CD14-positive monocyte (primary cell): ENCODE measurements around the gene ARPC4. TPM values are rescaled to one million over a fixed set of nuclear protein-coding genes. Genes with fewer than 3 reads are reported as not detected.

Source experiments
- DNase-seq, 3 donors: peaks; one replicate each; pipeline ENCODE4 v3.0.0-alpha.2; 2011 to 2022
- H2AFZ ChIP-seq: 2 replicates; pipeline ENCODE4 v1.6.0; 2012; ENCODE audit warnings: mild to moderate bottlenecking, low read depth, low read length, inconsistent platforms; ENCODE audit not compliant: insufficient read depth, poor library complexity, severe bottlenecking
- H3K27ac ChIP-seq, 2 donors: 1 replicate in 1 of 2; 2 replicates in 1 of 2; pipeline ENCODE4 v1.5.1; 2012 to 2013; ENCODE audit warnings: low read length in 2 of 2, control low read depth in 1 of 2, inconsistent platforms in 1 of 2, low read depth in 1 of 2, mild to moderate bottlenecking in 1 of 2
- H3K27me3 ChIP-seq, 2 donors: one replicate each; pipeline versions ENCODE4 v1.6.0 to v1.6.1; 2011 to 2013; ENCODE audit warnings: low read length in 2 of 2; ENCODE audit not compliant: control insufficient read depth in 2 of 2, insufficient read depth in 2 of 2
- H3K36me3 ChIP-seq, 2 donors: replicated peaks in 1 of 2; 1 replicate in 1 of 2; 2 replicates in 1 of 2; pipeline versions ENCODE4 v1.5.1 to v1.6.1; 2012 to 2013; ENCODE audit warnings: low read length in 2 of 2, control low read depth in 1 of 2, inconsistent platforms in 1 of 2, mild to moderate bottlenecking in 1 of 2; ENCODE audit not compliant: insufficient read depth in 2 of 2, control insufficient read depth in 1 of 2
- H3K4me1 ChIP-seq, 2 donors: 1 replicate in 1 of 2; 2 replicates in 1 of 2; pipeline versions ENCODE4 v1.5.1 to v1.6.1; 2012 to 2013; ENCODE audit warnings: low read length in 2 of 2, control low read depth in 1 of 2, inconsistent platforms in 1 of 2, mild to moderate bottlenecking in 1 of 2, moderate library complexity in 1 of 2; ENCODE audit not compliant: insufficient read depth in 2 of 2, control insufficient read depth in 1 of 2
- H3K4me2 ChIP-seq: replicated peaks from 2 replicates; pipeline ENCODE3; 2012; ENCODE audit warnings: low read length, moderate library complexity, mild to moderate bottlenecking; ENCODE audit not compliant: poor library complexity, severe bottlenecking; ENCODE audit errors: extremely low read depth
- H3K4me3 ChIP-seq, 3 experiments: fragments of 200-600 bp in 1 of 3; sonication (generic) in 1 of 3; replicated peaks in 1 of 3; 1 replicate in 2 of 3; 2 replicates in 1 of 3; pipeline ENCODE4 v1.5.1; 2011 to 2013; ENCODE audit warnings: low read length in 3 of 3, mild to moderate bottlenecking in 3 of 3, control low read depth in 2 of 3, low read depth in 2 of 3, inconsistent platforms in 1 of 3, moderate library complexity in 1 of 3
- H3K79me2 ChIP-seq: 2 replicates; pipeline ENCODE4 v1.6.0; 2012; ENCODE audit warnings: mild to moderate bottlenecking, control low read depth, inconsistent platforms, low read length, moderate library complexity; ENCODE audit not compliant: insufficient read depth
- H3K9ac ChIP-seq: 2 replicates; pipeline ENCODE4 v1.6.0; 2017; ENCODE audit warnings: low read length, mild to moderate bottlenecking; ENCODE audit not compliant: insufficient read depth, poor library complexity, severe bottlenecking
- H3K9me3 ChIP-seq, 2 donors: replicated peaks in 1 of 2; 1 replicate in 1 of 2; 2 replicates in 1 of 2; pipeline versions ENCODE4 v1.5.1 to v1.6.1; 2012 to 2013; ENCODE audit warnings: low read length in 2 of 2, control low read depth in 1 of 2; ENCODE audit not compliant: control insufficient read depth in 1 of 2, insufficient read depth in 1 of 2
- H4K20me1 ChIP-seq: 2 replicates; pipeline ENCODE4 v1.6.0; 2012; ENCODE audit warnings: mild to moderate bottlenecking, low read length, control low read depth, moderate library complexity; ENCODE audit not compliant: insufficient read depth
- H3K27ac Mint-ChIP-seq, 7 donors: one replicate each; pipeline ENCODE4 v1.8.0; 2020; ENCODE audit warnings: mild to moderate bottlenecking in 7 of 7, mixed read lengths in 7 of 7, moderate library complexity in 6 of 7, inconsistent platforms in 2 of 7
- H3K27me3 Mint-ChIP-seq, 3 donors: one replicate each; pipeline ENCODE4 v1.8.0; 2021 to 2022; ENCODE audit warnings: low read depth in 3 of 3, mild to moderate bottlenecking in 3 of 3, mixed read lengths in 3 of 3, moderate library complexity in 3 of 3, inconsistent platforms in 1 of 3
- H3K36me3 Mint-ChIP-seq, 2 donors: one replicate each; pipeline ENCODE4 v1.8.0; 2020; ENCODE audit warnings: mixed read lengths in 2 of 2, inconsistent platforms in 1 of 2, mild to moderate bottlenecking in 1 of 2
- H3K4me1 Mint-ChIP-seq: one replicate; pipeline ENCODE4 v1.8.0; 2020; ENCODE audit warnings: mild to moderate bottlenecking, mixed read lengths
- H3K4me3 Mint-ChIP-seq, 2 donors: one replicate each; pipeline ENCODE4 v1.8.0; 2020; ENCODE audit warnings: mild to moderate bottlenecking in 2 of 2, mixed read lengths in 2 of 2, moderate library complexity in 1 of 2
- H3K9me3 Mint-ChIP-seq, 7 donors: one replicate each; pipeline ENCODE4 v1.8.0; 2020 to 2022; ENCODE audit warnings: mixed read lengths in 7 of 7, mild to moderate bottlenecking in 6 of 7, moderate library complexity in 6 of 7, inconsistent platforms in 2 of 7
- WGBS: methylation state at CpG from one replicate; pipeline ENCODE4 v1.1.5; 2013; ENCODE audit warnings: missing lambda C conversion rate; ENCODE audit not compliant: insufficient coverage; 5-methylcytosine and 5-hydroxymethylcytosine counted together
- intact Hi-C, 2 donors: fragments of 100-400 bp; cut with micrococcal nuclease; formaldehyde crosslinking; loops; one replicate each; pipeline versions ENCODE4 v1.15.0 to v1.15.1; 2023
- polyA plus RNA-seq, 3 donors: library from polyadenylated mRNA; depleted of rRNA in 1 of 3; unstranded in 2 of 3; stranded (reverse) in 1 of 3; fragments of 300-500 nt in 2 of 3; fragments of >200 nt in 1 of 3; fragmentation: Illumina TruSeq in 2 of 3; gene quantifications; 1 replicate in 2 of 3; 2 replicates in 1 of 3; pipeline ENCODE4 v1.2.3, GENCODE V29; 2012 to 2021
- TF ChIP-seq, protein P1 (sequence below): fragments of 200-600 bp; IDR thresholded peaks from one replicate; pipeline ENCODE4 v1.8.0; 2022; ENCODE audit warnings: antibody characterized with exemption, mild to moderate bottlenecking

The ARPC4 gene
- polyA plus RNA-seq, 3 donors = 211 to 390 (median 389) TPM

DNA sequence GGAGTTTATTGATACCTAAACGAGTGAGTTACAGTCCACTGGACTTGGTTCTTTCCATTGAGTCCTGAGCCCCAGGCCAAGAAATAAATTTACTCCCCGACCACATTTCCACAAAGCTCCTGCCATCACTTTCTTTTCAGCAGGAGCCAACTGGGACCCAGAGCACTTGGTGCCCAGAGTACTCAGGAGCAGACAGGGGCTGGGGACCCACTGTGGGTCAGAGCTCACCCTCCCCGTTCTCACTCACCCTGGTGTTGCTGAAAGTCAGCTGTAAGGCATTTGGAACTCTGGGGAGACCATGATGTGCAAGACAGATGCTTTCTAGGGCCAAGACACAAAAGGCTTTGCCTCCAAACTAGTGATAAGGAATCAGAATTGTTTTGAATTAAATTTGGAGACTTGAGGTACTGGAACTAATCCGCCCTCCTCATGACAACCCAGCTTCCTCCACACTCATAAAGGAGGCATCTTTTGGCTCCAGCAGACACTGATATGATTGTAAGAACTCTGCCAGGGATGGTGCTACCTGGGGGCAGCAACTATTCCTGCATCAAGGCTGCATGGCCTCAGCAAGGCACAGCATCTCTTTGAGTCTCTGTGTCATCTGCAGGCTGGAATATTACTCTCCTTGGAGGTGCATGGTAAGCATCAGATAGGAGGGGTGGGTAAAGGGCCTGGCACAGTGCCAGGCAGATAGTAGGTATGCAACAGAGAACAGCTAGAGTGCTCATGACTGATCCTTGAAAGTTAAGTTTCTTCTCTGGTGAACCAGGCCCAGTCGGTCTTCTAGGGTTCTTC lies 15.8 kb upstream of the ARPC4 start:
- no peaks in the 10 kb centered on the region for H3K9me3 Mint-ChIP-seq
- peaks cover 2 to 4% (median 3%) of the 10 kb centered on the region in 3 donors for H3K27me3 Mint-ChIP-seq
- TF ChIP-seq, protein P1, sequence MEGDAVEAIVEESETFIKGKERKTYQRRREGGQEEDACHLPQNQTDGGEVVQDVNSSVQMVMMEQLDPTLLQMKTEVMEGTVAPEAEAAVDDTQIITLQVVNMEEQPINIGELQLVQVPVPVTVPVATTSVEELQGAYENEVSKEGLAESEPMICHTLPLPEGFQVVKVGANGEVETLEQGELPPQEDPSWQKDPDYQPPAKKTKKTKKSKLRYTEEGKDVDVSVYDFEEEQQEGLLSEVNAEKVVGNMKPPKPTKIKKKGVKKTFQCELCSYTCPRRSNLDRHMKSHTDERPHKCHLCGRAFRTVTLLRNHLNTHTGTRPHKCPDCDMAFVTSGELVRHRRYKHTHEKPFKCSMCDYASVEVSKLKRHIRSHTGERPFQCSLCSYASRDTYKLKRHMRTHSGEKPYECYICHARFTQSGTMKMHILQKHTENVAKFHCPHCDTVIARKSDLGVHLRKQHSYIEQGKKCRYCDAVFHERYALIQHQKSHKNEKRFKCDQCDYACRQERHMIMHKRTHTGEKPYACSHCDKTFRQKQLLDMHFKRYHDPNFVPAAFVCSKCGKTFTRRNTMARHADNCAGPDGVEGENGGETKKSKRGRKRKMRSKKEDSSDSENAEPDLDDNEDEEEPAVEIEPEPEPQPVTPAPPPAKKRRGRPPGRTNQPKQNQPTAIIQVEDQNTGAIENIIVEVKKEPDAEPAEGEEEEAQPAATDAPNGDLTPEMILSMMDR = no peak
- H3K27ac Mint-ChIP-seq = no peak overlapping the region
- no peak overlapping the region for H3K9ac ChIP-seq
- no peak overlapping the region for H3K27ac ChIP-seq
- WGBS = 75% methylated on average over 1 of the region's 5 CpGs
- peaks cover 56% of the 10 kb centered on the region for H3K4me1 Mint-ChIP-seq
- no peak for DNase-seq
- H3K36me3 ChIP-seq = no peaks in the 10 kb centered on the region
- H3K36me3 Mint-ChIP-seq = peaks cover 8 to 13% of the 10 kb centered on the region in 2 donors
- intact Hi-C loops = no loop called here
- H3K4me1 ChIP-seq = peaks cover 53 to 55% of the 10 kb centered on the region in 2 donors
- H3K9me3 ChIP-seq = no peaks in the 10 kb centered on the region
- peak overlapping the region; percentile 10 for H3K4me2 ChIP-seq
- peaks cover 4% of the 10 kb centered on the region for H3K79me2 ChIP-seq
- H3K4me3 ChIP-seq = no peak overlapping the region
- H2AFZ ChIP-seq = no peak overlapping the region
- no peaks in the 10 kb centered on the region for H3K27me3 ChIP-seq
- no peak overlapping the region for H3K4me3 Mint-ChIP-seq
- H4K20me1 ChIP-seq = no peaks in the 10 kb centered on the region

DNA sequence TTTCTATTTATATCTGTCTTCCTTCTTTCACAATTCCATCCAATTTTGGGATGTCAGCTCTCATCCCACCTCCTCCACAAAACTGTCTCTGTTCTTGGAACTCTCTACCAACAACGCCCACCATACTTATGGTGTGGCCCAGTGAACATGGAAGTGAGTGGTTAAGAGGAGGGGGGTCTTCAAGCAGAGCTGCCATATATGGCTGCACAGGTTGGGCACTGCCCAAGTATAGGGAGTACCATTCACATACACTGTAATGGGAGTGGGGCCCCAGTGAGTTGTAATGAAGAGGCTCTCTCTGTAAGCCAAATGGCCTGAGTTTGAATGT lies 15.2 kb upstream of the ARPC4 start:
- no CpG with 5 or more reads among the region's 1 CpG for WGBS
- Histone ChIP-seq H3K4me3 (no peak overlapping the region), H3K4me1 (peaks cover 59 to 61% of the 10 kb centered on the region in 2 donors), H3K27ac (no peak overlapping the region), H2AFZ (no peak overlapping the region), H3K36me3 (peaks cover 0 to 3% of the 10 kb centered on the region in 2 donors), H3K79me2 (peaks cover 4% of the 10 kb centered on the region), H3K9ac (no peak overlapping the region), H3K27me3 (no peaks in the 10 kb centered on the region), H4K20me1 (no peaks in the 10 kb centered on the region), H3K4me2 (no peak overlapping the region), H3K9me3 (no peaks in the 10 kb centered on the region)
- Mint-ChIP-seq H3K9me3 (no peaks in the 10 kb centered on the region), H3K36me3 (peaks cover 12 to 14% of the 10 kb centered on the region in 2 donors), H3K4me1 (peaks cover 61% of the 10 kb centered on the region), H3K4me3 (no peak overlapping the region), H3K27ac (no peak overlapping the region), H3K27me3 (peaks cover under 1 to 4% (median 2%) of the 10 kb centered on the region in 3 donors)
- TF ChIP-seq, protein P1 = no peak
- DNase-seq = no peak
- intact Hi-C loops = no loop called here
